Fibroblast of peridontal ligament (primary cell): ENCODE data around the gene ST6GALNAC2.
A peak's percentile ranks its signal among the peaks of the same experiment; 100 is the strongest.

ENCODE experiments used
- DNase-seq: peaks from one replicate; pipeline ENCODE4 v3.0.0-alpha.2; 2010; ENCODE audit errors: extremely low read depth

Gene ST6GALNAC2

DNA sequence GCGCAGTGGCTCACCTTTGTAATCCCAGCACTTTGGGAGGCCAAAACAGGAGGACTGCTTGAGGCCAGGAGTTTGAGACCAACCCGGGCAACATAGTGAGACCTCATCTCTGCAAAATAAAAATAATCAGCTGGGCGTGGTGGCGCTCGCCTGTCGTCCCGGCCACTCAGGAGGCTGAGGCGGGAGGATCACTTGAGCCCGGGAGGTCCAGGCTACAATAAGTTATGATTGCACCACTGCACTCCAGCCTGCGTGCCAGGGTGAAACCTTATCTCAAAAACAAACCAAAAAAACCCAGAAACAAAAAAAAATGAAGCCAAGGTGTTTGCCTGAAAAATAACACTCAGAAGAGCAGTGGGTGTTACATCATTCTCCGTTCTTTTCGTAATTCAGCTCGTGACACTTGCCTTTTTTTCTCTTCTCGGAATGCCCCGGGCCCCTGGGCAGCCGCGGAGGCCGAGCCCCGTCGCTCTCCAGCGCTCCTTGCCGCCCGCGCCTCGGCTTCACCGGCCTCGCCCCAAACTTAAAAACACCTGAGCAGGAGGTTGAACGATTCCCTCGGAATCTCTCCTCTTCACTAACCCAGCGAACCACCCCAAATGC, 28.8 kb downstream of the ST6GALNAC2 start:
- DNase-seq: peak; percentile 74

DNA sequence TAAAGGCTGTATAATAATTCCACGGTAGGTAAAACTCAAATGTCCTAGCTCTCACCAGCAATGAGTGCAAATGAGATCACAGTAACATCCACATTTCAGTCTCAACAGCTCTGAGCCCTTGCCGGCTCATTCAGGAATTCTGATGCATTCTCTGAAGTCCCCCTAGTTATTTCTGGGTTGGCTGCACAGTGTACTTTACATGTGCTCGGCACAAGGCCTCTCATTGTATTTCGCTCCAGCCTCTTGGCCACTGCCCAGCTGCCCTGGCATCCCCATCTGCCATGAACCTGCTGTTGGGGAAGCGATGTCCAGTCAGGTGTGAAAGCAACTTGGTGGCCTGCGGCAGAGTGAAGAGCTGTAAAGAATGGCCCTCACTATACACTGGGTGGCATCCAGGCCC, 31.5 kb downstream of the ST6GALNAC2 start:
- no peak for DNase-seq

DNA sequence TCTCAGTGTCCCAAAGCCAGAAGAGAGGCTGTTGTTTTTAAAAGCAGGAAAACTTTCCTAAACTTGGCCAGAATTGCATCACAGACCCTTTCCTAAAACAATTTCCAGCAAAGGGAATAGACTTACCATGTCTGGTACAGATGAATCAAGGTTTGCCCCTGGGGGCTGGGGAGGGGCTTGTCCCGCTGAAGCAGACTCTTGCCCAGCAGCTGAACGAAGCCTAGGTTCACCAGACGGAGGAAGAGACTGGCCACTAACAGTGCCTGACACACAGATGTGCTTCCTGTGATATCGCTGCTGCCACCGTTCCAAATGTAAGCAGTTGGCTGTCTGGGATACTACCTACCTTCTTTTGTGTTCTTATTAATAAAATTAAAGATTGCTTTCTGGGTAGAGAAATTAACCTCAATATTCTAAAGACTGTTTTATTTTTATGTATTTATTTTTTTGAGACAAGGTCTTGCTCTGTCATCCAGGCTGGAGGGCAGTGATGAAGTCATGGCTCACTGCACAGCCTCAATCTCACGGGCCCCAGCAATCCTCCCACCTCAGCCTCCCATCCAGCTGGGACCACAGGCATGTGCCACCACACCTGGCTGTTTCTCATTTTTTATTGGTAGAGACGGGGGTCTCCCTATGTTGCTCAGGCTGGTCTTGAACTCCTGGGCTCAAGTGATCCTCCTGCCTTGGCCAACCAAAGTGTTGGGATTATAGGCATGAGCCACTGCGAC, 32.3 kb downstream of the ST6GALNAC2 start:
- no peak for DNase-seq

DNA sequence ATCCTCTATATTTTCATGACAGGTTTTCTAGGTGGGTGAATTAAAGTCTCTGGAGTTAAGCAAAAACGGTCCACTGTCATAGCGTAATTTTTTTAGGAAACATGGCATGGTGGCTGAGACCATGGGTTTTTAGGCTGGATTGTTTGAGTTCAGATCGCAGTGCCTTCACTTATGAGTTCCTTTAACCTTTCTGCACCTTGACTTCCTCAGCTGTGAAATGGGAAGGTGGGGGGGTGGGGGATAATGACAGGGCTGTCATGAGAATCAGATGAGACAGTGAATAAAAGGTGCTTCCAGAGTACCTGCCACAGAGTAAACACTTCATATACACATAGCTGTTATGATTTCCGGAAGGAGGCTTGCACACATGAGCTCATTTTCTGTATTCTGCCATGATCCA, 34.0 kb downstream of the ST6GALNAC2 start:
- no peak for DNase-seq

DNA sequence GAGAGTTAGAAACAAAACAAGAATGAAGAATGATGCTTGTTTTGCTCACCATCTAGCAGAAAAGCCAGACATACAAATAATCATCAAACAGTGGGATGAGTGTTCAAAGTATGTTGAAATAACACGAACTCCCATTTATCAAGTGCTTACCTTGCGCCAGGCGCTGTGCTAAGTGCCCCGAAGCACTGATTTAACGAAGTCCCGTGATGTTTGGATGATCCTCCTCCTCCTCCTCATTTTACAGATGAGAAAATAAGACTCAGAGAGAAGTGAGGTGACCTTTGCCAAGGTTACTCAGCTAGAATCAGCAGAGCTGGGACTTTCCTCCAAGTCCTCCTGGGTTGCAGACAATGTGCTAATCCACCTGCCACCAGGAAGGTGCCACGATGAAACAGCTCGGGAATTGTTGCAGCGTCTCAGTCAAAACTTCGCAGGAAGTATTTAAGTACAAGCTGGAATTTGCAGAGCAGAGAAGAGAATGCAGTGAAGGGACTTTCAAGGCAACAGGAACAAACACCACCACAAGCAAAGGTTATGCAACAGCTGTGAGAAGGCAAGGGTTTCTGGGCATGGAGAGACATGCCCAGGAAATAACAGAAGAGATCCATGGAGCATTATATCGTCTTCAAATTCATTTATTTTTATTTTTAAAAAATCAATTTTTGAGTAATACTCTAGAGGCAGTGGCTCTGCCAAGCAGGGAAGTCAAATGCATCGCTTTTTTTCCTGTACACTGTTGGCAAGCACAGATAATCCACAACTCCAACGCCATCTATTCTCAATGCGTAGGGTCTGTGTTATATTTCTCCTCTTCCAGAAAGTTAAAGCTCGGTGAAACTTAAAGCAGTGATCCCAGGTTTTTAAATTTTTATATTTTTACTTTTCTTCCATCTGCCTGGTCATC, 34.7 kb downstream of the ST6GALNAC2 start:
- DNase-seq: peak; percentile 67

DNA sequence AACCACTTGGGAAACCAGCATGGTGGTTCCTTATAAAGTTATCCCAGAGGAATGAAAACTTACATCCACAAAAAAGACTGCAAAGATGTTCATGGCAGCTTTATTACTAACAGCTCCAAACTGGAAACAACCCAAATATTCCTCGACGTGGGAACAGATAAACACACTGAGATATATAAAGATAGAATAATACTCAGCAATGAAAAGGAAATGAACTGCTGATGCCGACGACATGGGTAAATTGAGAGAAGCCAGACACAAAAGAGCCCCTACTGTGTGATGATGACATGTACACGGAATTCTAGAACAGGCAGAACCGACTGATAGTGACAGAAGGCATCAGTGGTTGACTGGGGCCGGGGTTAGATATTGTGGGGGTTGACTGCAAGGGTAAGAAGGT, 36.1 kb downstream of the ST6GALNAC2 start:
- DNase-seq: no peak

DNA sequence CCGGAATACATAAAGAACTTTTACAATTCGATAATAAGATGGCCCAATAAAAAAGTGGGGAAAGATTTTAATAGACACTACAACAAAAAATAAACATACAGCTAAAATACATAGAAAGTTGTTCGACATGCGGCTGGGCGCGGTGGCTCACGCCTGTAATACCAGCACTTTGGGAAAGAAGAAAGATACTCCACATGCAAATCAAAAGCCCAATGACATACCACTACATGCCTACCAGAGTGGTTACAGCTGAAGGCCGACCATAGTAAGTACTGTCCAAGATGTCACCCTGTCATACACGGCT, 36.5 kb downstream of the ST6GALNAC2 start:
- DNase-seq: no peak

DNA sequence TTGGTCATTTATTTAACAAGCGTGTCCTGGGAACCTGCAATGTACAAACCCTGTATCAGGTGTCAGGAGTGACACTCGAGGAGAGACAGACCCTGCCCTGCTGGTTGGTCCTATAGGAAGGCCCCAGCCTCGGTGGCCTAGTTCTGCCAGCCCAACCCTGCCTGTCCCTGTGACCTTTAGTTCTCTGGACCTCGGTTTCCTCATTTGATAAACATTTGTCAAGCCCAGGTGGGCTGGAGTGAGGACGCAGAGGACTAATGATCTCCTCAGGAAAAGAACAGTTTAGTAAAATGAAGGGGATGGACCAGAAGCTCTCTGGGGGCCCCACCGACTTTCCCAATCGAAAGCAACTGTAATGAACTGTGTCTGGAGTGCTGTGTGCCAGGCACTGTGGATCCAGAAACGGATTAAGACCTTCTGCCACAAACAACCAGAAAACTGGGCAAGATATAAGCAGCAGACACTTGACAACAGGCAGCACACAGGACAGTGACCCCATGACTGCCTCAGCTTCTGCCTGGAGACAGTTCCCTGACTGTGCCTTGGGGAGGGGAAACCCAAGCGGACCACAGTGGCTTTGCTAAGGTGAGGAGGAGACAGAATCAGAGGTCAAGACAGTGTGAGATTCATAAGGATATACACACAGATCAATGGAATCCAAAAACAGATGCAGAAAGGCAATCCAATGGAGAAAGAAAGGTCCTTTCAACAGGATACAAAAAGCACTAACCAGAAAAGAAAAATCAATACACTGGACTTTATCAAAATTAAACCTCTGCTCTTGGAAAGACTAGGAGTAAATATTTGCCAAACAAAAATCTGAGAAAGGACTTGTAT, 37.1 kb downstream of the ST6GALNAC2 start:
- no peak for DNase-seq

DNA sequence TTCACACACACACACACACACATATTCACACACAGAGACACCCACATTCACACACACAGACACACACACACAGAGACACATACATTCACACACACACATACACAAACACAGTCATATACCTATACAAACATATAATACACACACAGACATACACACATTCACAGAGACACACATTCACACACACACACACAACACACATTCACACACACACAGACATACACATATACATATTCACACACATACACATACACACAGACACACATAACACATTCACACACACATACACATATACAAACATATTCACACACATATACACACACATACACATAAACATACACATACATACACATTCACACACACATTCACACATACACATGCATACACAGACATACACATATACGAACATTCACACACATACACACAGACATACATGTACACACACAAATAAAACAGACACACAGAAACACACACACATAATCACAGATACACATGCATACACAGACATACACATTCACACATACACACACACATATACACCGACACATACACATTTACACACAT, 37.9 kb downstream of the ST6GALNAC2 start:
- no peak for DNase-seq

DNA sequence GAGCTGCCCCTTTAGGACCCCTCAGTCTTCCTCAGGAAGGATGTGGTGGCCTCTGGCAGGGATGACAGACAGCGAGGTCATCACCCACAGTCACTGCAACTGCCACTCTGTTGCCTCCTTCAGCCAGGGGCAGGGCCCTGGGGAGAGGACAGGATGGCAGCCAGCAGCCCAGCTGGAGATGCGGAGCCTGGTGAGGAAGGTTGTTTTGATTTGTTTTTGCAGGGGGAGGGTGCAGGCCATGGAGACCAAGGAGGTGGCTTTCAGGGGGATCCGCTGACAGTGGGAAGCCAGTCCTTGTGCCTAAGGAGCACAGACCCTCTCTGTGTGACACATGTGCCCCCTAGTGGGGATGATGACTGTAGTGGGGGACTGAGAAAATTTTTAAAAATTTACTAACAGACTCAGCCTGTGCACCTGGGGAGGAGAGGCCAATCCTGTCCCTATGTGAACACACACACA, 38.4 kb downstream of the ST6GALNAC2 start:
- peak; percentile 80 for DNase-seq

DNA sequence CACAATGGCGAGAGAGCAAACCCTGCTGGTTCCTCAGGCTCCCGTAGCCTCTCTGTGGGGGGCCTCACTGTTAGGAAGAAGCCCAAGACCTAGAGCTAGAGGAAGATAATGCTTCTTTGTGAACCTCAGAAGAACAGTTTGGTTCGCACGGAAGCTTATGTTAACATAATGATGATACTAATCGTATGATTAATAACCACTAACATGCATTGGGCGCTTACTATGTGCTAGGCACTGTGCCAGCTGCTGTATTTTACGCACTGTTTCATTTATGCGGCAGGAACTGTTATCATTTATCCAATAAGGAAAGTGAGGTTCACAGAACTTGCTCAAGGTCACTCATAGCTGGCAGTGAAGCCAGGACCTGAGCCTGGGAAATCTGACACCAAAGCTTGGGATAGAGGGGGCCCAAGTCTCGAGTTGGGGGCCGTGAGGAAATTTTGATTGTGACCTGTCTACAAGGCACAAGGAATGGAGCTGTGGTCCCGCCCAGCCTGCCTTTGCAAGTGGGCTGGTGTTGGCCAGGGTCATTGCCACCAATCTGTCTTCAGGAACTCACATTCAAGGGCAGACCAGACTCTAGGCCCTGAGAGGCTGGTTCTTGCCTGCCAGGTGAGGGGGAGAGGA, 39.0 kb downstream of the ST6GALNAC2 start:
- DNase-seq: peak; percentile 84

DNA sequence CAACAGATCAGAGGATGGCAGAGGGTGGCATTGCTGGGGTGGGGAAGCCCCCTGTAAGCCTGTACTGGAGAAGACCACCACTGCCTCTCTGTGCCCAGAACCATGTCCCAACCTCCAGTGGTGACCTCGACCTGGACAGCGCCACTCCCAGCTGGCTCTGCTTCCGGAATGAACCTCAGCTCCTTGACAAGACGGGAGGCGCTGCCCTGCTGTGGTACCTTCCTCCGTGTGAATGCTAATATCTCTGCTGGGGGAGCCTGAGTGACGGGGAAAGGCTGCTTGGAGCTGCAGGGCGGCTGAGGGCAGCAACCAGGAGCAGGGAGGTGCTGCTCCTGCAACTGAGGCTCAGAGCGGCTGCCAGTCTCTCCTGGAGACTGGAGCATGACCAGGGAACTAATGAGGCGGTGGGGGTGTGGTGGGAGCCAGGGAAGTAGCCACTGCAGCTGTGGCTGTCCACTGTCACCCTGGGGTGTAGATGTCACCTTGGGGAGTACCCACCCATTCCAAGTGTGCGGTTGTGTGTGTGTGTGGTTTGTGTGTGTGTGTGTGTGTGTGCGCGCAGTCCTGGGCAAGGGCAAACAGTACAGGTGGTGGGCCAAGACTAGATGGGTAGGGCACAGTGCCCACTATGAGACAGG, 39.6 kb downstream of the ST6GALNAC2 start:
- no peak for DNase-seq

DNA sequence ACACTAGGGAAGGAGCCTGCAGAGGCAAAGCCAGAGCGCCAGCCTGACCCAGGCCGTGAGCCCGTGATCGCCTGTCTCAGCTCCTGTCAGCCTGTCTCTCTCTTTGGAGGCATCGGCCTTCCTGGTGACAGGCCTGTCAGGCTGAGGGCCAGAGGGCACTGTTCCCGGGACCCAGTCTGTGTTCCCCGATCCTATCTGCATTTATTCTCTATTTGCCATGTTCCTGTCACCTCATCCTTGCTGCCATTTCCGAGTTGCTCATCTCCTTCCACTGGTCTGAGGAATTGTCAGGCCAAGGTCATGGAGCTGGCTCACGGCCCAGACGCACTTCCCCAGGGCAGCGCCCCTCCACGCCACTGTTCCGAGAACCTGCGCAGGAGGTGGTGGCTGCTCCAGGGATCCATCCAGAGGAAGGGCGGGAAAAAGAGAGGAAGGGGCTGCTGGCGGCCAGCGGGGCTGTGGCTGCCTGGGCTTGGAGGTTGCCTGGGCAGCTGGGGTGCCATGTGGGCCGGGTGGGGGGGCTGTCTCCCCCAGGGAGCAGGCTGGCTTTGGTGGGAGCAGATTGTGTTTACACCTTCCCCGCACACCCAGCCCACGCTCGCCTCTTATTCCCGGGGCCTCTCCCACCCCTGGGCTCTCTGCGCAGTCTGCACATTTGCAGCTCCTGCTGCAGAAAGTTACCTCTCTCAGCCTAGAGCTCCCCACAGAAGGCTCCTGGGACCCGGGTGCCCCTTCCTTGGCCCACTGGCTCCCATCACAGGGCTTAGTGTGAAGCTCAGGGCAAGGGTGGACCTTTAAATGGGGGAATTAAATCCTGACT, 40.9 kb downstream of the ST6GALNAC2 start:
- no peak for DNase-seq

DNA sequence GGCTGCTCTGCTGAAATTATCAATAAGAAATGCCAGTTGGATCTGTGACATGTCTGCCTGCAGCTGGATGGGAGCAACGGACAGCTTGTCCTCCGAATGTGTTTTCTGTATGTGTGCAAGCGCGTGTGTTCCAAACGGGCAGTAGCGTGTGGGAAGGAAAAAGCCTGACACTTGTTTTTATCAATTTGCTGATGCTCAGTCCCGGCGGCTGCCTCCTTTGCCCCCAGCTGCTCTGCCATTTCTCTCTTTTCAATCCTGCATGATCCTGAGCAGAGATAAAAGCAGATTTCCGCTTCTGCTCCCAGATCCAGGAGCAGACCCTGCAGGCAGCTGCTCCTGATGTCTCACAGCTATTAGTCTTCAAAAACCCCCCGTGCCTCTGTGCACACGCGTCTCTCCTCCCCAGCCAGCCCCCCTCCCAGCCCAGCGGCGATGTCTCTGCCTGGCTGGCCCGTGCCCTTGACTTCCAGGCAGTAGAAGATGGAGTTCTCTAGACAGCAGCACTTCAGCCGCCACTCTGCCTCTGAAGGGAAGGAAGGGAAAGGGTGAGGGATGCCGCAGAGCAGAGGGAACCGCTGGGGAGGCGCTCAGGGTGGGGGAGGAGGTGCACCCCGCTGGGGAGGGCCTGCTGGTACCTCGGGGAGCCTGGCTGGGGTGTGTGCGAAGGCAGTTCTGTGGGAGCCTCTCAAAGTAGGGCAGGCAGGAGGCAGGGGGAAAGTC, 41.7 kb downstream of the ST6GALNAC2 start:
- no peak for DNase-seq

DNA sequence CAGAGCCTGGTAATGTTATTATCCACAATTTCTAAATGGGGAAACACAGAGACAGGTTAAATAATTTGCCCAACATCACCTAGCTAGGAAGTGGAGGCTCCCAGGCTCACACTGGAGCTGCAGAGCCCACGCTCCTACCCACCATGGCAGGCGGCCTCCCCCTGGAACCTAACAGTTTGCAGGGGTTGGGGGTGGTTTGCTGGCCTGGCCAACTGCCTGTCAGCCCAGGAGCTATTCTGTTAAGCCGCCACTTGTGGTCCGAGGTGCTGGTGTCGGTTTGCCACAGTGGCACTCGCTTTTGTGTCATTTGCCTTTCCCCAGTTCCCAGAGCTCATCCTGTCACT, 42.2 kb downstream of the ST6GALNAC2 start:
- no peak for DNase-seq

DNA sequence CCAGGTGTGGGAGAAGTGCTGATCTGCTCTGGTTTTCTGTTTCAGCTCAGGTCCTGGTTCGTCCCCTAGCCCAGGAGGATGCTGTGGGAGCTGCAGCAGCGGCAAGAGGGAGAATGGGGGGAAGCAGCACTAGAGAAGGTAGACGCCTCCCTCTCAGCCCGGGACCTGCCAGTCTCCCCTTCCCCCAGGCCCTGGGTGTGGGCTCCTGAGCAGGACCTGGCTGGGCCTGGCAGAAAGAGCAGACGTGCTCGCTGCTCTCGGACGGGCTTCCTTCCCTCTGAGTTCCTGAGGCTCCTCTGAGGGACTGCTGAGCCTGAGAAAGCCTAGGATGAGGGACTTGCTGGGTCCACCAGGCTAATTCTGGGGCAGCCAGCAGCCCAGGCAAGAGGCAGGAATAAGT, 42.7 kb downstream of the ST6GALNAC2 start:
- DNase-seq: no peak

DNA sequence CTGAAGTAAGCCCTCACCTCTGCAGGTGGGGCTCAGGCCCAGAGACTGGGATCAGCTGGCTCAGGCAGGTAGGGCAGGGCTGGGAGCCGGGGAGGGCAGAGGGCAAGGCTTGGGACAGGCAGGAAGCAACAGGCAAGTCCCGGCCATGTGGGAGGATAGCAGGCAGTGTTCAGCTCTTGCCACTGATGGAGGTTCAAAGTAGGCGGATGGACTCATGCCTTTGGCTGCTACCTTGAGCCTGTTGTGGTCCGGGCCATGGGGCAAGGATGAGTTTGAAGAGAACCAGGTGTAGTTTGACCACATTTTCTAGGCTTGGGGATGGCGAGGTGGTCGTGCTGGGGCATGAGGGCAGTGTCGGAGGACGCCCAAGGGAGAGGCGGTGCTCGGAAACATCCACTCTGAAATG, 43.1 kb downstream of the ST6GALNAC2 start:
- DNase-seq: no peak

DNA sequence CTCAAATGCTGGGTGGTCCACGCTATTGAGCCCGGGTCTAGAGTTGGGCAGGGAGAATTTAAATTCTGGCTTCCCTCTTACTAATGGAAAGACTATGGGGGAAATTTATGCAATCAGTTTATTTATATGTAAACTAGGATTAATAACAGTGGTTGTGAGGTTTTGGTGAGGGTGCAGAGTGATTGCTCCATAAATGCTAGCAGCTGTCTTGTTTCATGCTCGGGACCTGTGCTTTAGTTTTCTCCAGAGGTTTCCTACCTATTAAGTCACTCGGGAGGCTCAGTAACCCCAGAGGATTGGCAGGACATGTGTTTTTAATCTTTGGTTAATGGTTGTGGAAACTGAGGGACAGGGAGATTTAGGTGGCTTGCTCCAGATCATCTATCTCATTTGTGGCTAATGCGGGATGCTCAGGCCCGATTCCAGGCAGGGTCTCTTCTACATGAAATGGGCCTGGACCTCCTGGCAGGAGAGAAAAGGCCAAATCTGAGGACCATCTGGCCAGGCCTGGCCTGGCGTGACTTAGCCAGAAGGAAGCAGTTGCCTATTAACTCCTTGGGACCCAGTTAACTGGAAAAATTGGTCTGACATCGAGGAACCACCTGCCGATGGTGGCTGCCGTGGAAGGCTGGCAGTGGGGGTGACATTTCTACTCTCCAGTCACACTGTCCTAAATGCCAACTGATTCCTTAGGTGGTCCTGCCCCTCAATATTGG, 43.8 kb downstream of the ST6GALNAC2 start:
- DNase-seq: no peak
